Progenitor cell of endocrine pancreas (in vitro differentiated cells): Measurements from ENCODE around the gene SPATA16. TPM values are rescaled to one million over a fixed set of nuclear protein-coding genes. Genes with fewer than 3 reads are reported as not detected.

Source experiments
- DNase-seq: peaks from one replicate; pipeline ENCODE4 v3.0.0; 2021; ENCODE audit warnings: low spot score; ENCODE audit not compliant: unreplicated experiment
- H3K27ac Mint-ChIP-seq: 2 replicates; pipeline ENCODE4 v1.8.0; 2021; ENCODE audit warnings: mild to moderate bottlenecking, moderate library complexity, mixed read lengths
- H3K27me3 Mint-ChIP-seq: 2 replicates; pipeline ENCODE4 v1.8.0; 2021; ENCODE audit warnings: mixed read lengths
- H3K36me3 Mint-ChIP-seq: 2 replicates; pipeline ENCODE4 v1.8.0; 2022; ENCODE audit warnings: mixed read lengths; ENCODE audit not compliant: insufficient read depth
- H3K4me1 Mint-ChIP-seq: 2 replicates; pipeline ENCODE4 v1.8.0; 2021; ENCODE audit warnings: low read depth, mixed read lengths
- H3K4me3 Mint-ChIP-seq: 2 replicates; pipeline ENCODE4 v1.8.0; 2021; ENCODE audit warnings: low read depth, mild to moderate bottlenecking, moderate library complexity, mixed read lengths
- H3K9me3 Mint-ChIP-seq: 2 replicates; pipeline ENCODE4 v1.8.0; 2021; ENCODE audit warnings: low read depth, mixed read lengths
- total RNA-seq: library from RNA; stranded (reverse); gene quantifications from 2 replicates; pipeline ENCODE4 v1.2.1, GENCODE V29; 2021
- TF ChIP-seq, protein P1 (sequence below): fragments of 200-600 bp; sonication (generic); IDR thresholded peaks from one replicate; pipeline ENCODE4 v1.5.0; 2021; ENCODE audit warnings: antibody characterized with exemption, mild to moderate bottlenecking; ENCODE audit not compliant: unreplicated experiment

The SPATA16 gene
- total RNA-seq, 1 donor from 2014 or later, result 0.43 TPM

DNA sequence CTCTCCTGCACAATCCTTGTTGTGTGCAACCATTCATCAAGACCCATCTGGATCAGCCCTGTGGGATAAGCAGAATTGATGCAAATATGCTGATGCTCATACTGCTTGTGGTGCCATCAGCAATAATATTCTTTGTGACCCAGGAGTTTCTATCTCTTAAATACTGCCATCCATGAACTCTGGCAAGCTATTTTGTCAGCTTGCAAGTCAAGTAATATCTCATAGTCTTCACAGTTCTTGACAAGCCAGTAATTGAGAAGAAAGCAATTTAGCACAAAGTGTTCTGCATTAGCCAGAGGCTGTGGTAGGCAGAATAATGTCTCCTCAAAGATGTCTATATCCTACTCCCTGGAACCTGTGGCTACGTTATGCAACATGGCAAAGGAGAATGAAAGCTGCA is 49.0 kb downstream of the SPATA16 start:
- Mint-ChIP-seq H3K4me3 (no peak overlapping the region), H3K36me3 (no peaks in the 10 kb centered on the region), H3K27me3 (no peaks in the 10 kb centered on the region), H3K4me1 (peaks cover 2% of the 10 kb centered on the region), H3K9me3 (peaks cover 6% of the 10 kb centered on the region), H3K27ac (no peak overlapping the region)
- no peak for DNase-seq
- TF ChIP-seq, protein P1, sequence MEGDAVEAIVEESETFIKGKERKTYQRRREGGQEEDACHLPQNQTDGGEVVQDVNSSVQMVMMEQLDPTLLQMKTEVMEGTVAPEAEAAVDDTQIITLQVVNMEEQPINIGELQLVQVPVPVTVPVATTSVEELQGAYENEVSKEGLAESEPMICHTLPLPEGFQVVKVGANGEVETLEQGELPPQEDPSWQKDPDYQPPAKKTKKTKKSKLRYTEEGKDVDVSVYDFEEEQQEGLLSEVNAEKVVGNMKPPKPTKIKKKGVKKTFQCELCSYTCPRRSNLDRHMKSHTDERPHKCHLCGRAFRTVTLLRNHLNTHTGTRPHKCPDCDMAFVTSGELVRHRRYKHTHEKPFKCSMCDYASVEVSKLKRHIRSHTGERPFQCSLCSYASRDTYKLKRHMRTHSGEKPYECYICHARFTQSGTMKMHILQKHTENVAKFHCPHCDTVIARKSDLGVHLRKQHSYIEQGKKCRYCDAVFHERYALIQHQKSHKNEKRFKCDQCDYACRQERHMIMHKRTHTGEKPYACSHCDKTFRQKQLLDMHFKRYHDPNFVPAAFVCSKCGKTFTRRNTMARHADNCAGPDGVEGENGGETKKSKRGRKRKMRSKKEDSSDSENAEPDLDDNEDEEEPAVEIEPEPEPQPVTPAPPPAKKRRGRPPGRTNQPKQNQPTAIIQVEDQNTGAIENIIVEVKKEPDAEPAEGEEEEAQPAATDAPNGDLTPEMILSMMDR, result no peak

DNA sequence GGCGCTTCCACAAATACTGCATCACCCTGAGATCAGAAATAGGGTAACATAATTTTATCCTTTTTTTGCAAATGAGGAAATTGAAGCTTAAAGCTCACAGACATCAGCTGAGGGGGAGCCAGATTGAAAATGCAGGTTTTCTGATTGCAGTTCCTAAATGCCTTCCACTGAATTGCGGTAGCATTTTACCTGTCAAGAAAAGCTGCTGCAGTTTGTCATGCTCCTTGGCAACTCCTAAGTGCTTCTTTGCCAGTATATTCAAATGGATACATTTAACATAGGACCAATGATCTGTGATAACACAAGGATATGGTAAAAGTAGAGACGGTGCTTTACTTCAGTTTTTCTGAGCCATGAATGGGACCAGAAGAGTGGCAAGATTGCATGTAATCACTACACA is 50.5 kb downstream of the SPATA16 start:
- H3K27me3 Mint-ChIP-seq, result no peaks in the 10 kb centered on the region
- no peak overlapping the region for H3K4me3 Mint-ChIP-seq
- TF ChIP-seq, protein P1, result no peak

DNA sequence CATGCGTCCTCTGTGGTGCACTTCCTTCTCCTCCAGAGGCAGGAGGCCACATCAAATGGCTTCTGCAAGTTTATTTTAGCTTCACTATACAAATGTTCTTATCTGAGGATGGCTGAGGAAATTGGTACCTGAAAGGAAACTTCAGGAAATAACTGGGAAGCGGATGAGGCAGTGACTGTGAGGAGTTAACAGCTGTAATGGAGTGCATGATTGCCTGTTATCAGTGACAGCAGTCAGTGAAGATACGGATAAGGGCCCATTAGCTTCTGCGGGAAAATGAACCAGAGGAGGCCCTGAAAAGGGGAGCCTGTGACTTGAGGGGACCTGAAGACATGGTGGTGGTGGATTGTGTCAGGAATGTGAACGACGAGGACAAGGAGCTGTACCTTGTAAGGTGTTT is 51.8 kb downstream of the SPATA16 start:
- Mint-ChIP-seq H3K27ac (no peak overlapping the region), H3K9me3 (peaks cover 33% of the 10 kb centered on the region), H3K27me3 (no peaks in the 10 kb centered on the region), H3K4me3 (no peak overlapping the region), H3K4me1 (peaks cover 2% of the 10 kb centered on the region), H3K36me3 (peaks cover 7% of the 10 kb centered on the region)
- DNase-seq, result no peak
- TF ChIP-seq, protein P1, result no peak

More for the DNA sequence above, 50.5 kb downstream of the SPATA16 start:
- DNase-seq, result no peak
- H3K4me1 Mint-ChIP-seq, result peaks cover 2% of the 10 kb centered on the region
- no peaks in the 10 kb centered on the region for H3K36me3 Mint-ChIP-seq
- no peak overlapping the region for H3K27ac Mint-ChIP-seq
- H3K9me3 Mint-ChIP-seq, result peaks cover 20% of the 10 kb centered on the region

DNA sequence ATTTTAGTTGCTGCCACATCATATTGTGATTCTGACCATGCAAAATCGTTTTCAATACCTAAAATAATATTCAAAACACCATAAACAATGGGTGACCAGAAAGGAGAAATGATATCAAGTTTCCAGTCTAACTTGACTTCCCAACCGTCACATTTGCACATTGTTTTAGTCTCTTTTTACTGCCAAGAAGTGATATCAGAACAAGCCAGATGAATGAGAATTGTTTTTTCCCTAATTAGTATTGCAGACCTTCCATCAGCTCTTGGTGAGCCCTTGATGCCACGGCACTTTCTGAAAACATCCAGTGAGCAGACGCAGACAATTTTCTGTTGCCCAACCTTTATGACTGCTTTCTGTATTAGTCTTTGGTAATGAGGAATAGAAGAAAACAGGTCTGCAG is 62.5 kb downstream of the SPATA16 start:
- DNase-seq, result no peak
- Mint-ChIP-seq H3K27me3 (no peaks in the 10 kb centered on the region), H3K9me3 (peaks cover 11% of the 10 kb centered on the region), H3K4me3 (no peak overlapping the region), H3K27ac (no peak overlapping the region), H3K36me3 (peaks cover 2% of the 10 kb centered on the region), H3K4me1 (peaks cover 2% of the 10 kb centered on the region)
- TF ChIP-seq, protein P1, result no peak

DNA sequence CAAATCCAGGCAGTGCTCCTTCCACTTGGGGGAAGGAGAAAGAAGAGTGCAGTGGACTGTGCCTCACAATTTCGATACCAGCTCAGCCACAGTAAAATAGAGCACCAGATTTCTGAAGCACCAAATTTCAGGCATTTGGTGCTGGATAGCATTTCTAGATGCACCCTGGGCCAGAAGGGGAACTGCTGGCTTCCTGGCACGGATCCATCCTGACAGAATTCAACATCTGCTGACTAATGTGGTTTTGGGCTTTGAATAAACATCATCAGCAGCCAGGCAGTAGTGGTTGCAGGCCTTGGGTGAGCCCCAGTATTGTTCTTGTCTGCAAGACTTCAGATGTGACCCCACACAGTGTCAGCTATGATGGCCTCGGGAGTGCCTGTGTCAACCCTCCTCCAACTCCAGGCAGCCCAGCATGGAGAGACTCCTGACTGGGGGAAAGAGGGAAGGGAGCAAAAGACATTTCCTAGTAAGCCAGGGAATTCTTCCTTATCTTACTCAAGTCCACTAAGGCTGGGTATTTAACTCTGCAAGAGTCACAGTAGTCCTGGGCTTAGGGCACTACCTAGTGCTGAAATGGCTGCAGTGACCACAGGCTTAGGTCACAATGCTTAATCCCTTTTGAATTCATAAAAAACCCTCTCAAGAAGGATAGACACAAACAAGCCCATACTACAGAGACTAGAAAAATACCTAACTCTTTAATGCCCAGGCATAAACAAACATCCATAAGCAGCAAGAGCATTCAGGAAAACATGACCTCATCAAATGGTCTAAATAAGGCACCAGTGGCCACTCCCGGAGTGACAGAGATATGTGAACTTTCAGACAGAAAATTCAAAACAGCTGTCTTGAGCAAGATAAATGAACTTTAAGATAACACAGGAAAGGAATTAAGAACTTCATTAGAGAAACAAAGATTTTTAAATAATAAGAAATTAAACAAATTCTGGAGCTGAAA is 74.7 kb downstream of the SPATA16 start:
- Mint-ChIP-seq H3K4me3 (no peak overlapping the region), H3K27ac (no peak overlapping the region), H3K36me3 (peaks cover 5% of the 10 kb centered on the region), H3K27me3 (no peaks in the 10 kb centered on the region), H3K9me3 (peaks cover 25% of the 10 kb centered on the region), H3K4me1 (no peaks in the 10 kb centered on the region)
- TF ChIP-seq, protein P1, result no peak
- DNase-seq, result no peak
